ENCODE measurements around the gene ODAM. TPM values are rescaled to one million over a fixed set of nuclear protein-coding genes. Genes with fewer than 3 reads are reported as not detected.

ODAM gene
- total RNA-seq, 1 experiment from 2014 or later: not detected

DNA sequence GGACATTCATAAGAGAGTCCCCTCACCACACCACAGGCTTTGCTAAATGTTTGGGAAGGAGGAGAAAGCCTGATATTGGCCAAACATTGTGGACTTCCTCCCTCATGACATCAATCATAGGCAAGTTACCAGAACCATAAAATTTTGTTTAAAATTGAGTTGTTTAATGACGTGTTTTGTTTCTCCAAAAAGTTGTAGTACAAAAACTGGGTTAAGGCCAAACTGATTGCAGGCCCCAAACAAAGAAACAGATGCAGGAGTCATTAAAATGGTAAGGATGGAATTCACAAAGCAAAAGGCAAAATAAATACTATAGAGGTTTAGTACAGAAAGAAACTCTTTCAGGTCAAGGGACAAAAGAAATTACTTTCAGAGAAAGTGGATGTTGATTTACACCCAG, 3.9 kb upstream of the ODAM start:
- no TSS peak for BruUV-seq (replicated peaks)
- DNase-seq (ENCODE audit: low read depth, low spot score) (no peak), ATAC-seq (no peak)
- H3K4me2 ChIP-seq (ENCODE audit: low read length): no peak overlapping the region
- H3K9me3 ChIP-seq (ENCODE audit: control insufficient read depth in 1 of 2, insufficient read depth in 1 of 2, low read depth in 1 of 2, low read length in 2 of 2): no peaks in the 10 kb centered on the region
- no peaks in the 10 kb centered on the region for H3K9me2 ChIP-seq (ENCODE audit: insufficient read depth)
- no peaks in the 10 kb centered on the region for H3K79me2 ChIP-seq (ENCODE audit: insufficient read depth, low read length)
- no peak overlapping the region for H3K27ac ChIP-seq (ENCODE audit: low read depth, low read length)
- no peak overlapping the region for H3K9ac ChIP-seq (ENCODE audit: low read length)
- H3K36me3 ChIP-seq (ENCODE audit: control insufficient read depth in 1 of 2, insufficient read depth in 2 of 2, low read length in 2 of 2): no peaks in the 10 kb centered on the region
- RAD21 ChIA-PET (ENCODE audit: low non-redundant PET in 1 of 2, low total read pairs in 2 of 2, uncharacterized antibody in 2 of 2, unreplicated experiment in 2 of 2): no interaction called here
- H3K27me3 ChIP-seq (ENCODE audit: insufficient read depth, low read length): no peaks in the 10 kb centered on the region
- H3K4me3 ChIP-seq (replicated peaks in 1 of 2; ENCODE audit: low read depth in 1 of 2, low read length in 2 of 2): no peak overlapping the region
- TF ChIP-seq ZNF274 (IDR thresholded peaks at IDR 0.05; ENCODE audit: low read depth, low read length) (no peak), SRF (IDR thresholded peaks at IDR 0.05; ENCODE audit: low read depth) (no peak), CEBPB (IDR thresholded peaks at IDR 0.05; ENCODE audit: low read depth) (no peak), CBX3 (IDR thresholded peaks at IDR 0.05; ENCODE audit: low read depth) (no peak), EGR1 (IDR thresholded peaks at IDR 0.05; ENCODE audit: low read depth) (no peak), POLR2A (IDR thresholded peaks at IDR 0.05; ENCODE audit: borderline replicate concordance, extremely low read depth, insufficient read depth, insufficient read length) (no peak), ZFX (IDR thresholded peaks at IDR 0.05) (no peak), SP1 (IDR thresholded peaks at IDR 0.05; ENCODE audit: low read depth) (no peak), JUND (IDR thresholded peaks at IDR 0.05) (no peak), SIN3A (IDR thresholded peaks at IDR 0.05; ENCODE audit: low read depth) (no peak), EZH2 (IDR thresholded peaks at IDR 0.05) (no peak), TCF7L2 (IDR thresholded peaks at IDR 0.05; ENCODE audit: borderline replicate concordance, extremely low read depth, insufficient read depth, insufficient read length) (no peak), FOSL1 (IDR thresholded peaks at IDR 0.05; ENCODE audit: low read depth) (no peak), RAD21 (IDR thresholded peaks at IDR 0.05; ENCODE audit: low read depth) (no peak)
- TF ChIP-seq, protein P1, sequence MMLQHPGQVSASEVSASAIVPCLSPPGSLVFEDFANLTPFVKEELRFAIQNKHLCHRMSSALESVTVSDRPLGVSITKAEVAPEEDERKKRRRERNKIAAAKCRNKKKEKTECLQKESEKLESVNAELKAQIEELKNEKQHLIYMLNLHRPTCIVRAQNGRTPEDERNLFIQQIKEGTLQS (IDR thresholded peaks at IDR 0.05): no peak
- TF ChIP-seq, protein P2, sequence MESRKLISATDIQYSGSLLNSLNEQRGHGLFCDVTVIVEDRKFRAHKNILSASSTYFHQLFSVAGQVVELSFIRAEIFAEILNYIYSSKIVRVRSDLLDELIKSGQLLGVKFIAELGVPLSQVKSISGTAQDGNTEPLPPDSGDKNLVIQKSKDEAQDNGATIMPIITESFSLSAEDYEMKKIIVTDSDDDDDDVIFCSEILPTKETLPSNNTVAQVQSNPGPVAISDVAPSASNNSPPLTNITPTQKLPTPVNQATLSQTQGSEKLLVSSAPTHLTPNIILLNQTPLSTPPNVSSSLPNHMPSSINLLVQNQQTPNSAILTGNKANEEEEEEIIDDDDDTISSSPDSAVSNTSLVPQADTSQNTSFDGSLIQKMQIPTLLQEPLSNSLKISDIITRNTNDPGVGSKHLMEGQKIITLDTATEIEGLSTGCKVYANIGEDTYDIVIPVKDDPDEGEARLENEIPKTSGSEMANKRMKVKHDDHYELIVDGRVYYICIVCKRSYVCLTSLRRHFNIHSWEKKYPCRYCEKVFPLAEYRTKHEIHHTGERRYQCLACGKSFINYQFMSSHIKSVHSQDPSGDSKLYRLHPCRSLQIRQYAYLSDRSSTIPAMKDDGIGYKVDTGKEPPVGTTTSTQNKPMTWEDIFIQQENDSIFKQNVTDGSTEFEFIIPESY (IDR thresholded peaks at IDR 0.05; ENCODE audit: extremely low read depth, insufficient replicate concordance, low read length): no peak
- TF ChIP-seq, protein P3, sequence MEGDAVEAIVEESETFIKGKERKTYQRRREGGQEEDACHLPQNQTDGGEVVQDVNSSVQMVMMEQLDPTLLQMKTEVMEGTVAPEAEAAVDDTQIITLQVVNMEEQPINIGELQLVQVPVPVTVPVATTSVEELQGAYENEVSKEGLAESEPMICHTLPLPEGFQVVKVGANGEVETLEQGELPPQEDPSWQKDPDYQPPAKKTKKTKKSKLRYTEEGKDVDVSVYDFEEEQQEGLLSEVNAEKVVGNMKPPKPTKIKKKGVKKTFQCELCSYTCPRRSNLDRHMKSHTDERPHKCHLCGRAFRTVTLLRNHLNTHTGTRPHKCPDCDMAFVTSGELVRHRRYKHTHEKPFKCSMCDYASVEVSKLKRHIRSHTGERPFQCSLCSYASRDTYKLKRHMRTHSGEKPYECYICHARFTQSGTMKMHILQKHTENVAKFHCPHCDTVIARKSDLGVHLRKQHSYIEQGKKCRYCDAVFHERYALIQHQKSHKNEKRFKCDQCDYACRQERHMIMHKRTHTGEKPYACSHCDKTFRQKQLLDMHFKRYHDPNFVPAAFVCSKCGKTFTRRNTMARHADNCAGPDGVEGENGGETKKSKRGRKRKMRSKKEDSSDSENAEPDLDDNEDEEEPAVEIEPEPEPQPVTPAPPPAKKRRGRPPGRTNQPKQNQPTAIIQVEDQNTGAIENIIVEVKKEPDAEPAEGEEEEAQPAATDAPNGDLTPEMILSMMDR (IDR thresholded peaks at IDR 0.05 in 2 of 3, conservative IDR thresholded peaks at IDR 0.05 in 1 of 3; ENCODE audit: borderline replicate concordance in 1 of 3, insufficient read depth in 1 of 3, low read depth in 2 of 3, low read length in 2 of 3): no peak
- TF ChIP-seq, protein P4, sequence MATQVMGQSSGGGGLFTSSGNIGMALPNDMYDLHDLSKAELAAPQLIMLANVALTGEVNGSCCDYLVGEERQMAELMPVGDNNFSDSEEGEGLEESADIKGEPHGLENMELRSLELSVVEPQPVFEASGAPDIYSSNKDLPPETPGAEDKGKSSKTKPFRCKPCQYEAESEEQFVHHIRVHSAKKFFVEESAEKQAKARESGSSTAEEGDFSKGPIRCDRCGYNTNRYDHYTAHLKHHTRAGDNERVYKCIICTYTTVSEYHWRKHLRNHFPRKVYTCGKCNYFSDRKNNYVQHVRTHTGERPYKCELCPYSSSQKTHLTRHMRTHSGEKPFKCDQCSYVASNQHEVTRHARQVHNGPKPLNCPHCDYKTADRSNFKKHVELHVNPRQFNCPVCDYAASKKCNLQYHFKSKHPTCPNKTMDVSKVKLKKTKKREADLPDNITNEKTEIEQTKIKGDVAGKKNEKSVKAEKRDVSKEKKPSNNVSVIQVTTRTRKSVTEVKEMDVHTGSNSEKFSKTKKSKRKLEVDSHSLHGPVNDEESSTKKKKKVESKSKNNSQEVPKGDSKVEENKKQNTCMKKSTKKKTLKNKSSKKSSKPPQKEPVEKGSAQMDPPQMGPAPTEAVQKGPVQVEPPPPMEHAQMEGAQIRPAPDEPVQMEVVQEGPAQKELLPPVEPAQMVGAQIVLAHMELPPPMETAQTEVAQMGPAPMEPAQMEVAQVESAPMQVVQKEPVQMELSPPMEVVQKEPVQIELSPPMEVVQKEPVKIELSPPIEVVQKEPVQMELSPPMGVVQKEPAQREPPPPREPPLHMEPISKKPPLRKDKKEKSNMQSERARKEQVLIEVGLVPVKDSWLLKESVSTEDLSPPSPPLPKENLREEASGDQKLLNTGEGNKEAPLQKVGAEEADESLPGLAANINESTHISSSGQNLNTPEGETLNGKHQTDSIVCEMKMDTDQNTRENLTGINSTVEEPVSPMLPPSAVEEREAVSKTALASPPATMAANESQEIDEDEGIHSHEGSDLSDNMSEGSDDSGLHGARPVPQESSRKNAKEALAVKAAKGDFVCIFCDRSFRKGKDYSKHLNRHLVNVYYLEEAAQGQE (IDR thresholded peaks at IDR 0.05; ENCODE audit: low read depth): no peak
- intact Hi-C loops (cut with micrococcal nuclease): no loop called here
- CTCF ChIA-PET: no interaction called here
- POLR2A ChIA-PET: no interaction called here
- H4K20me1 ChIP-seq (ENCODE audit: insufficient read depth): no peaks in the 10 kb centered on the region
- no peak overlapping the region for H2AFZ ChIP-seq (ENCODE audit: low read depth, low read length, poor library complexity, severe bottlenecking)
- H3K4me1 ChIP-seq (ENCODE audit: control insufficient read depth in 1 of 2, insufficient read depth in 2 of 2, low read length in 2 of 2): no peaks in the 10 kb centered on the region

All from HCT116 (cell line).